Kidney (tissue), 14 donors: ENCODE results near the gene SLC12A1. TPM values are rescaled to one million over a fixed set of nuclear protein-coding genes. Genes with fewer than 3 reads are reported as not detected.

ENCODE experiments used
- DNase-seq, 5 donors: peaks; one replicate each; pipeline ENCODE4 v3.0.0-alpha.2; 2013 to 2020
- FAIRE-seq: peaks from 2 replicates; lab custom pipeline; 2012; peaks lifted over from hg19 to GRCh38; lab: Jason Lieb, UNC
- H3K27ac ChIP-seq, 2 donors: one replicate each; pipeline ENCODE4 v1.7.0; 2013; ENCODE audit warnings: low read depth in 2 of 2, low read length in 2 of 2, inconsistent platforms in 1 of 2
- H3K27me3 ChIP-seq: one replicate; pipeline ENCODE4 v1.7.1; 2013; ENCODE audit warnings: low read length, inconsistent platforms; ENCODE audit not compliant: control insufficient read depth, insufficient read depth
- H3K36me3 ChIP-seq, 3 donors: one replicate each; pipeline versions ENCODE4 v1.7.0 to v1.7.1; 2013; ENCODE audit warnings: low read length in 3 of 3, control low read depth in 1 of 3, inconsistent platforms in 1 of 3; ENCODE audit not compliant: insufficient read depth in 3 of 3, control insufficient read depth in 2 of 3
- H3K4me1 ChIP-seq, 3 donors: one replicate each; pipeline versions ENCODE4 v1.7.0 to v1.7.1; 2013; ENCODE audit warnings: low read length in 3 of 3, inconsistent platforms in 1 of 3, low read depth in 1 of 3; ENCODE audit not compliant: control insufficient read depth in 2 of 3, insufficient read depth in 2 of 3
- H3K4me3 ChIP-seq, 3 donors: one replicate each; pipeline versions ENCODE4 v1.7.0 to v1.8.1; 2013; ENCODE audit warnings: low read length in 3 of 3, control low read depth in 1 of 3, inconsistent platforms in 1 of 3
- H3K9ac ChIP-seq, 3 donors: one replicate each; pipeline versions ENCODE4 v1.7.0 to v1.7.1; 2013; ENCODE audit warnings: low read length in 3 of 3, control low read depth in 1 of 3, inconsistent platforms in 1 of 3
- H3K9me3 ChIP-seq, 3 donors: one replicate each; pipeline versions ENCODE4 v1.7.0 to v1.7.1; 2013; ENCODE audit warnings: low read length in 3 of 3, control low read depth in 1 of 3, inconsistent platforms in 1 of 3; ENCODE audit not compliant: control insufficient read depth in 2 of 3, insufficient read depth in 1 of 3
- CTCF ChIP-seq: IDR thresholded peaks from 3 replicates; pipeline ENCODE4 v1.5.1; 2012; ENCODE audit warnings: mild to moderate bottlenecking, moderate library complexity, borderline replicate concordance; ENCODE audit not compliant: insufficient read depth; ENCODE audit errors: extremely low read depth
- intact Hi-C: fragments of 100-400 bp; cut with DNase I; formaldehyde crosslinking; loops from one replicate; pipeline ENCODE4 v1.11.1; 2022
- polyA plus RNA-seq: library from polyadenylated mRNA; stranded (reverse); fragments of 350-450 nt; fragmentation: Illumina TruSeq; extraction: RNeasy Lipid Tissue Mini Kit (QIAGEN cat#74804); gene quantifications from one replicate; pipeline ENCODE4 v1.2.3, GENCODE V29; 2014; ENCODE audit warnings: low read depth, low replicate concordance; ENCODE audit not compliant: insufficient read depth
- total RNA-seq: library from RNA; stranded (reverse); fragmentation: NEBNext Ultra II Directional; extraction: Animal tissue kit (Norgen Biotek cat#: 25700); gene quantifications from one replicate; pipeline ENCODE4 v1.2.1, GENCODE V29; 2021
- donor health status: control.
- donor health status: control.
- donor health status: control.
- donor health status: control.
- donor health status: control.
- donor health status: DM: yes; HTN: yes; CAD: no.
- donor health status: Normal renal cell carcinoma (clear cell type).

The SLC12A1 gene
- total and polyA plus RNA-seq, 2 donors from 2014 or later: 201 to 370 TPM

- no peak for DNase-seq
- no peak for FAIRE-seq
Observed at GRCh38 chr15:48313216-48313615, 107.1 kb downstream of the SLC12A1 start.

DNA sequence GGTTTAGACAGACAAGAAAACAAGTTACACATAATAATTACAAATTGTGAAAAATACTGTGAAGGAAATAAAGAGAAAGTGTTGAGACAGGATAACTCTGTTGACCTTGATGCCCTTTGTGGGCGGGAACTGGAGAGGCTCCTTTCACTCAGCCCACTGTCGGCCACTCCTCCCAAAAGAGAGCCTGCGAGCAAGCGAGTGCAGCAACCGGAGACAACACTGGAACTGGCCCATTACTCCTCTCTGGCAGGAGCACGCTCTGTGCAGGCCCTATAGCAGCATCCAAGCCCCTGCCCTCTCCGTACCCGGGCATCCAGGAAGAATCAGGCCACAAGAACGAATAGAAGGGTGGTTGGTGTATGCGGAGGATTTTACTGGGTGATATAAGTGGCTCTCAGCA is 108.9 kb downstream of the SLC12A1 start:
- intact Hi-C loops: no loop called here
- DNase-seq (no peak), FAIRE-seq (no peak)
- Histone ChIP-seq H3K9ac (no peak overlapping the region), H3K9me3 (no peaks in the 10 kb centered on the region), H3K4me3 (no peak overlapping the region), H3K36me3 (no peaks in the 10 kb centered on the region), H3K4me1 (no peaks in the 10 kb centered on the region), H3K27me3 (no peaks in the 10 kb centered on the region), H3K27ac (no peak overlapping the region)
- no peak for TF ChIP-seq CTCF

More at GRCh38 chr15:48313216-48313615, 107.1 kb downstream of the SLC12A1 start:
- intact Hi-C loops: no loop called here
- Histone ChIP-seq H3K4me3 (no peak overlapping the region), H3K9ac (no peak overlapping the region), H3K27me3 (no peaks in the 10 kb centered on the region), H3K36me3 (no peaks in the 10 kb centered on the region), H3K27ac (no peak overlapping the region), H3K9me3 (no peaks in the 10 kb centered on the region), H3K4me1 (no peaks in the 10 kb centered on the region)
- TF ChIP-seq CTCF: no peak

DNA sequence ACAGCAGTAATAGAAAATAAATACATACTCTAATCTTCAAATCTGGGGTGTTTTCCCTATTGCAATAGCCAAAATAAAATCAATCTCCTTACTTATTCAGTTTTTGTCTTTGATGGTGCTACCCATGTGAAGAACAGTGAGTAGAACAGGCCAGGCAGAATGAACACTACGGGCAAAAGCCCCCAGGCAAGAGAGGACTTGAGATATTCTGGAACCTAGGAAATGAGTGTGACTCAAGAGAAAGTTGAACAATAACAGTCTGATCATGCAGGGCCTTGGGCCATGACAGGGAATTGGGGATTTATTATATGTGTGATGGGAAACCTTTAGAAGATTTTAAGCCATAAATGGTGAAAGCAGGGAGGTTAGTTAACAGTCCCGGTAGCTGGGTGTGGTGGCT is 111.1 kb downstream of the SLC12A1 start:
- H3K9ac ChIP-seq: no peak overlapping the region
- no peak overlapping the region for H3K4me3 ChIP-seq
- FAIRE-seq: no peak
- H3K27ac ChIP-seq: no peak overlapping the region
- intact Hi-C loops: no loop called here
- H3K27me3 ChIP-seq: no peaks in the 10 kb centered on the region
- no peaks in the 10 kb centered on the region for H3K4me1 ChIP-seq
- TF ChIP-seq CTCF: no peak
- no peak for DNase-seq
- H3K36me3 ChIP-seq: no peaks in the 10 kb centered on the region
- no peaks in the 10 kb centered on the region for H3K9me3 ChIP-seq

DNA sequence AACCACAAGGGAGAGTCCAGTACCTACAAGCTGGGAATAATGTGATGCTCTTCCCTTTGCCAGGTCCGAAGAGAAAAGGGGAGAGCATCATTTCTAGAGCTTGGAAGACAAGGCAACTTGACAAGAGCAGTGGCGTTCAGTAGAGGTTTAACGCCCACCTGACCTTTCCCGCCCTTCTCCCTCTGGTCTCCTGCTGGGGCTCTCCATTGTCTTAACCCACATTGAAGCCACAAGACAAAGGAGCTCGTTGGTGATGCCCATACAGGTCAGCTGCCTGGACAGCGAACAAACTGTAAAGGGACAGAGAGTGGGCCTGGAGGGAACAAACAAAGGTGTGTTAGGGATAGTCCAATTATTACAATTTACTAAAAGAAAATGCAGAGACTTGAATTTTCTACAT is 112.0 kb downstream of the SLC12A1 start:
- intact Hi-C loops: no loop called here
- H3K4me1 ChIP-seq: no peaks in the 10 kb centered on the region
- no peaks in the 10 kb centered on the region for H3K36me3 ChIP-seq
- FAIRE-seq (no peak), DNase-seq (no peak)
- no peak overlapping the region for H3K4me3 ChIP-seq
- H3K9me3 ChIP-seq: no peaks in the 10 kb centered on the region
- no peak for TF ChIP-seq CTCF
- no peak overlapping the region for H3K27ac ChIP-seq
- no peak overlapping the region for H3K9ac ChIP-seq
- H3K27me3 ChIP-seq: no peaks in the 10 kb centered on the region
